ENCODE results near the gene ACTRT2. TPM values are rescaled to one million over a fixed set of nuclear protein-coding genes. Genes with fewer than 3 reads are reported as not detected.

Gene ACTRT2
- total and polyA plus RNA-seq, 2 donors (not counting 1 experiment from before 2014, with no cell fraction given), result not detected

DNA sequence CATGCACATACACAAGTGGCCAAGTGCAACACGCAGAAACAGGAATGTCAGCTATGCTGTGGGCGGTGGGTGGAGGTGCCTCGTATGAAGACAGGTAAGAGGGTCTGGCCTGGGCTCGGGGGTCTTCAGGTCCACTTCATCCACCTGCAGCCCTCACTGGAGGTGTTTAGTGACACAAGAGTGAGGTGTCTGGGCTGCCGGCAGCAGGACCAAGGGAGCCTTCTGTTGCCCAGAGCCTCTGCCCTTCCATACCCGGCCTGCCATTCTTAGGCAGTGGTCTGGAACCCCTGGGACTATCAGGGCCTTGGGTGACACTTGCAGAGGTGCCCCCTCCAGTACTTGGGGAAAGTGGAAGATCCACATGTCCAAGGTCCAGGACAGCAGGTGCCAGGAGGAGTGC lies 21.7 kb upstream of the ACTRT2 start:
- CTCF ChIA-PET, result no interaction called here

DNA sequence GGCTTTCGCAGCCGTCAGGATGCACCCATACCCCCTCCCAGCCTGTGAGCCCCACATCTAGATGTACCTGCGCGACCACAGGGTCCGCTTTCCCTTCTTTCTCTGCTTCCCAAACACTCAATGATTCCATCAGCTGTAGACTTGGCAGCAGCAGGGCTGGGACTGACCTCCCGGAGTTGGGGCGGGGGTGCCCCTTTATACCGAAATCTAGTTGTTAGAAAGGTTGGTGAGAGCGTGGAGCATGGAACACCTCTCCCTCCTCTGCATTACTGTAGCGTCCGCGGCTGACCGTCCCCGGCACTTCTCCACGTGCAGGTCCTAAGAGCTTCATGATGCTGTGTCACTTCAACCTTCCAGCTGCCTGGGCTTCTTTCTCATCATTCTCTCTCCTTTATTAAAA lies 21.1 kb upstream of the ACTRT2 start:
- ChIA-PET CTCF (no interaction called here), POLR2A (no interaction called here)
- Histone ChIP-seq H2AFZ (ENCODE audit: insufficient read depth, low read depth, low read length, poor library complexity, severe bottlenecking) (no peak overlapping the region), H3K4me1 (ENCODE audit: control insufficient read depth in 2 of 2, insufficient read depth in 2 of 2, low read length in 2 of 2) (no peaks in the 10 kb centered on the region), H3K9me3 (ENCODE audit: control extremely low read depth in 1 of 3, control insufficient read depth in 2 of 3, insufficient read depth in 1 of 3, low read length in 2 of 3) (peaks cover 0 to 10% (median 7%) of the 10 kb centered on the region in 3 donors), H3K36me3 (replicated peaks in 1 of 2; ENCODE audit: control extremely low read depth in 1 of 2, control insufficient read depth in 1 of 2, extremely low read depth in 1 of 2, insufficient read depth in 2 of 2, low read length in 1 of 2) (no peaks in the 10 kb centered on the region), H3K9ac (ENCODE audit: low read length) (no peak overlapping the region), H3K4me2 (replicated peaks; ENCODE audit: low read depth, low read length, poor library complexity, severe bottlenecking) (no peak overlapping the region), H3K79me2 (ENCODE audit: control insufficient read depth, insufficient read depth, low read length) (no peaks in the 10 kb centered on the region), H3K4me3 (ENCODE audit: control extremely low read depth in 1 of 5, extremely low read depth in 1 of 5, insufficient read depth in 1 of 5, low read depth in 2 of 5, low read length in 4 of 5) (no peak overlapping the region), H3K27me3 (replicated peaks in 1 of 4; ENCODE audit: control extremely low read depth in 1 of 4, control insufficient read depth in 3 of 4, insufficient read depth in 4 of 4, low read length in 3 of 4) (peaks cover 0 to 7% (median 2%) of the 10 kb centered on the region in 4 experiments), H3K27ac (ENCODE audit: low read length in 2 of 2) (no peak overlapping the region), H4K20me1 (ENCODE audit: control insufficient read depth, insufficient read depth, low read length, poor library complexity, severe bottlenecking) (no peaks in the 10 kb centered on the region)
- no peak for ATAC-seq (ENCODE audit: low read depth)
- Mint-ChIP-seq H3K4me3 (no peak overlapping the region), H3K4me1 (no peaks in the 10 kb centered on the region), H3K27me3 (no peaks in the 10 kb centered on the region), H3K9me3 (ENCODE audit: insufficient read depth) (peaks cover 2% of the 10 kb centered on the region), H3K27ac (no peak overlapping the region)
- DNase-seq, result no peak
- WGBS (ENCODE audit: insufficient coverage), result 97% methylated on average over 9 of the region's 15 CpGs
- intact Hi-C loops (cut with micrococcal nuclease), result no loop called here
- TF ChIP-seq, protein P1, sequence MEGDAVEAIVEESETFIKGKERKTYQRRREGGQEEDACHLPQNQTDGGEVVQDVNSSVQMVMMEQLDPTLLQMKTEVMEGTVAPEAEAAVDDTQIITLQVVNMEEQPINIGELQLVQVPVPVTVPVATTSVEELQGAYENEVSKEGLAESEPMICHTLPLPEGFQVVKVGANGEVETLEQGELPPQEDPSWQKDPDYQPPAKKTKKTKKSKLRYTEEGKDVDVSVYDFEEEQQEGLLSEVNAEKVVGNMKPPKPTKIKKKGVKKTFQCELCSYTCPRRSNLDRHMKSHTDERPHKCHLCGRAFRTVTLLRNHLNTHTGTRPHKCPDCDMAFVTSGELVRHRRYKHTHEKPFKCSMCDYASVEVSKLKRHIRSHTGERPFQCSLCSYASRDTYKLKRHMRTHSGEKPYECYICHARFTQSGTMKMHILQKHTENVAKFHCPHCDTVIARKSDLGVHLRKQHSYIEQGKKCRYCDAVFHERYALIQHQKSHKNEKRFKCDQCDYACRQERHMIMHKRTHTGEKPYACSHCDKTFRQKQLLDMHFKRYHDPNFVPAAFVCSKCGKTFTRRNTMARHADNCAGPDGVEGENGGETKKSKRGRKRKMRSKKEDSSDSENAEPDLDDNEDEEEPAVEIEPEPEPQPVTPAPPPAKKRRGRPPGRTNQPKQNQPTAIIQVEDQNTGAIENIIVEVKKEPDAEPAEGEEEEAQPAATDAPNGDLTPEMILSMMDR (IDR thresholded peaks at IDR 0.05), result no peak
- no peak for TF ChIP-seq EZH2 (IDR thresholded peaks at IDR 0.05; ENCODE audit: borderline replicate concordance, insufficient read depth, low read depth, low read length, poor library complexity, severe bottlenecking)

More for the DNA sequence above, 21.7 kb upstream of the ACTRT2 start:
- 97% methylated on average over 4 of the region's 6 CpGs for WGBS (ENCODE audit: insufficient coverage)
- Mint-ChIP-seq H3K4me3 (no peak overlapping the region), H3K9me3 (ENCODE audit: insufficient read depth) (peaks cover 2% of the 10 kb centered on the region), H3K27me3 (no peaks in the 10 kb centered on the region), H3K27ac (no peak overlapping the region), H3K4me1 (no peaks in the 10 kb centered on the region)
- ATAC-seq (ENCODE audit: low read depth) (no peak), DNase-seq (no peak)
- Histone ChIP-seq H3K36me3 (replicated peaks in 1 of 2; ENCODE audit: control extremely low read depth in 1 of 2, control insufficient read depth in 1 of 2, extremely low read depth in 1 of 2, insufficient read depth in 2 of 2, low read length in 1 of 2) (no peaks in the 10 kb centered on the region), H3K4me2 (replicated peaks; ENCODE audit: low read depth, low read length, poor library complexity, severe bottlenecking) (no peak overlapping the region), H3K27ac (ENCODE audit: low read length in 2 of 2) (no peak overlapping the region), H3K4me1 (ENCODE audit: control insufficient read depth in 2 of 2, insufficient read depth in 2 of 2, low read length in 2 of 2) (no peaks in the 10 kb centered on the region), H3K4me3 (ENCODE audit: control extremely low read depth in 1 of 5, extremely low read depth in 1 of 5, insufficient read depth in 1 of 5, low read depth in 2 of 5, low read length in 4 of 5) (no peak overlapping the region), H3K79me2 (ENCODE audit: control insufficient read depth, insufficient read depth, low read length) (no peaks in the 10 kb centered on the region), H3K27me3 (replicated peaks in 1 of 4; ENCODE audit: control extremely low read depth in 1 of 4, control insufficient read depth in 3 of 4, insufficient read depth in 4 of 4, low read length in 3 of 4) (peaks cover 0 to 4% (median 2%) of the 10 kb centered on the region in 4 experiments), H3K9me3 (ENCODE audit: control extremely low read depth in 1 of 3, control insufficient read depth in 2 of 3, insufficient read depth in 1 of 3, low read length in 2 of 3) (peaks cover 0 to 13% (median 10%) of the 10 kb centered on the region in 3 donors), H3K9ac (ENCODE audit: low read length) (no peak overlapping the region), H2AFZ (ENCODE audit: insufficient read depth, low read depth, low read length, poor library complexity, severe bottlenecking) (no peak overlapping the region), H4K20me1 (ENCODE audit: control insufficient read depth, insufficient read depth, low read length, poor library complexity, severe bottlenecking) (no peaks in the 10 kb centered on the region)
- TF ChIP-seq, protein P1 (IDR thresholded peaks at IDR 0.05), result no peak
- TF ChIP-seq EZH2 (IDR thresholded peaks at IDR 0.05; ENCODE audit: borderline replicate concordance, insufficient read depth, low read depth, low read length, poor library complexity, severe bottlenecking), result no peak
- intact Hi-C loops (cut with micrococcal nuclease), result no loop called here
- POLR2A ChIA-PET, result no interaction called here
